ENCODE data around the gene SPIN1. TPM values are rescaled to one million over a fixed set of nuclear protein-coding genes. Genes with fewer than 3 reads are reported as not detected.

Gene SPIN1
- total and polyA plus RNA-seq, 2 donors (not counting 1 experiment from before 2014, with no cell fraction given) = 9.9 to 24.9 TPM

- H3K27me3 ChIP-seq (replicated peaks in 1 of 4; ENCODE audit: control extremely low read depth in 1 of 4, control insufficient read depth in 3 of 4, insufficient read depth in 4 of 4, low read length in 3 of 4) = no peaks in the 10 kb centered on the region
- H3K9ac ChIP-seq (ENCODE audit: low read length) = no peak overlapping the region
- POLR2A ChIA-PET = no interaction called here
- H3K4me1 ChIP-seq (ENCODE audit: control insufficient read depth in 2 of 2, insufficient read depth in 2 of 2, low read length in 2 of 2) = no peaks in the 10 kb centered on the region
- peaks cover 11% of the 10 kb centered on the region for H3K4me1 Mint-ChIP-seq
- H3K79me2 ChIP-seq (ENCODE audit: control insufficient read depth, insufficient read depth, low read length) = peaks cover 75% of the 10 kb centered on the region
- peaks cover 5 to 47% (median 19%) of the 10 kb centered on the region in 3 donors for H3K9me3 ChIP-seq (ENCODE audit: control extremely low read depth in 1 of 3, control insufficient read depth in 2 of 3, insufficient read depth in 1 of 3, low read length in 2 of 3)
- DNase-seq (no peak), ATAC-seq (ENCODE audit: low read depth) (no peak)
- no peaks in the 10 kb centered on the region for H3K36me3 ChIP-seq (replicated peaks in 1 of 2; ENCODE audit: control extremely low read depth in 1 of 2, control insufficient read depth in 1 of 2, extremely low read depth in 1 of 2, insufficient read depth in 2 of 2, low read length in 1 of 2)
- H3K27ac ChIP-seq (ENCODE audit: low read length in 2 of 2) = no peak overlapping the region
- no peak overlapping the region for H2AFZ ChIP-seq (ENCODE audit: insufficient read depth, low read depth, low read length, poor library complexity, severe bottlenecking)
- H4K20me1 ChIP-seq (ENCODE audit: control insufficient read depth, insufficient read depth, low read length, poor library complexity, severe bottlenecking) = no peaks in the 10 kb centered on the region
- H3K27me3 Mint-ChIP-seq = no peaks in the 10 kb centered on the region
- intact Hi-C loops (cut with micrococcal nuclease) = no loop called here
- no peak overlapping the region for H3K27ac Mint-ChIP-seq
- no peak overlapping the region for H3K4me2 ChIP-seq (replicated peaks; ENCODE audit: low read depth, low read length, poor library complexity, severe bottlenecking)
- peaks cover 3% of the 10 kb centered on the region for H3K9me3 Mint-ChIP-seq (ENCODE audit: insufficient read depth)
- CTCF ChIA-PET = no interaction called here
- no peak for TF ChIP-seq CTCF (IDR thresholded peaks at IDR 0.05)
- TF ChIP-seq EZH2 (IDR thresholded peaks at IDR 0.05; ENCODE audit: borderline replicate concordance, insufficient read depth, low read depth, low read length, poor library complexity, severe bottlenecking) = no peak
- H3K4me3 Mint-ChIP-seq = no peak overlapping the region
- WGBS (ENCODE audit: insufficient coverage) = 85% methylated on average over 1 of the region's 4 CpGs
- no peak overlapping the region for H3K4me3 ChIP-seq (ENCODE audit: control extremely low read depth in 1 of 5, extremely low read depth in 1 of 5, insufficient read depth in 1 of 5, low read depth in 2 of 5, low read length in 4 of 5)
These were observed 23.2 kb downstream of the SPIN1 start for GRCh38 chr9:88411471-88411870.

- TF ChIP-seq EZH2 (IDR thresholded peaks at IDR 0.05; ENCODE audit: borderline replicate concordance, insufficient read depth, low read depth, low read length, poor library complexity, severe bottlenecking) (no peak), CTCF (IDR thresholded peaks at IDR 0.05) (no peak)
- Mint-ChIP-seq H3K27ac (no peak overlapping the region), H3K27me3 (no peaks in the 10 kb centered on the region), H3K9me3 (ENCODE audit: insufficient read depth) (peaks cover 9% of the 10 kb centered on the region), H3K4me1 (peaks cover 5% of the 10 kb centered on the region), H3K4me3 (no peak overlapping the region)
- H3K27ac ChIP-seq (ENCODE audit: low read length in 2 of 2) = no peak overlapping the region
- no peaks in the 10 kb centered on the region for H3K27me3 ChIP-seq (replicated peaks in 1 of 4; ENCODE audit: control extremely low read depth in 1 of 4, control insufficient read depth in 3 of 4, insufficient read depth in 4 of 4, low read length in 3 of 4)
- H2AFZ ChIP-seq (ENCODE audit: insufficient read depth, low read depth, low read length, poor library complexity, severe bottlenecking) = no peak overlapping the region
- no peak overlapping the region for H3K4me3 ChIP-seq (ENCODE audit: control extremely low read depth in 1 of 5, extremely low read depth in 1 of 5, insufficient read depth in 1 of 5, low read depth in 2 of 5, low read length in 4 of 5)
- no peaks in the 10 kb centered on the region for H4K20me1 ChIP-seq (ENCODE audit: control insufficient read depth, insufficient read depth, low read length, poor library complexity, severe bottlenecking)
- ChIA-PET CTCF (no interaction called here), POLR2A (no interaction called here)
- H3K4me1 ChIP-seq (ENCODE audit: control insufficient read depth in 2 of 2, insufficient read depth in 2 of 2, low read length in 2 of 2) = no peaks in the 10 kb centered on the region
- no peak overlapping the region for H3K9ac ChIP-seq (ENCODE audit: low read length)
- WGBS (ENCODE audit: insufficient coverage) = 94% methylated on average over 2 of the region's 2 CpGs
- DNase-seq (no peak), ATAC-seq (ENCODE audit: low read depth) (no peak)
- peaks cover 58% of the 10 kb centered on the region for H3K79me2 ChIP-seq (ENCODE audit: control insufficient read depth, insufficient read depth, low read length)
- H3K9me3 ChIP-seq (ENCODE audit: control extremely low read depth in 1 of 3, control insufficient read depth in 2 of 3, insufficient read depth in 1 of 3, low read length in 2 of 3) = peaks cover 7 to 50% (median 36%) of the 10 kb centered on the region in 3 donors
- peaks cover 0 to 11% of the 10 kb centered on the region in 2 experiments for H3K36me3 ChIP-seq (replicated peaks in 1 of 2; ENCODE audit: control extremely low read depth in 1 of 2, control insufficient read depth in 1 of 2, extremely low read depth in 1 of 2, insufficient read depth in 2 of 2, low read length in 1 of 2)
- intact Hi-C loops (cut with micrococcal nuclease) = no loop called here
- H3K4me2 ChIP-seq (replicated peaks; ENCODE audit: low read depth, low read length, poor library complexity, severe bottlenecking) = no peak overlapping the region
These were observed 26.1 kb downstream of the SPIN1 start for GRCh38 chr9:88414298-88414697.

Data from B cell (primary cell).